ENCODE measurements around the gene TFRC.

GRCh38 chr3:196096382-196096953, 14.6 kb upstream of the TFRC start:
- TF ChIP-seq, protein P1, sequence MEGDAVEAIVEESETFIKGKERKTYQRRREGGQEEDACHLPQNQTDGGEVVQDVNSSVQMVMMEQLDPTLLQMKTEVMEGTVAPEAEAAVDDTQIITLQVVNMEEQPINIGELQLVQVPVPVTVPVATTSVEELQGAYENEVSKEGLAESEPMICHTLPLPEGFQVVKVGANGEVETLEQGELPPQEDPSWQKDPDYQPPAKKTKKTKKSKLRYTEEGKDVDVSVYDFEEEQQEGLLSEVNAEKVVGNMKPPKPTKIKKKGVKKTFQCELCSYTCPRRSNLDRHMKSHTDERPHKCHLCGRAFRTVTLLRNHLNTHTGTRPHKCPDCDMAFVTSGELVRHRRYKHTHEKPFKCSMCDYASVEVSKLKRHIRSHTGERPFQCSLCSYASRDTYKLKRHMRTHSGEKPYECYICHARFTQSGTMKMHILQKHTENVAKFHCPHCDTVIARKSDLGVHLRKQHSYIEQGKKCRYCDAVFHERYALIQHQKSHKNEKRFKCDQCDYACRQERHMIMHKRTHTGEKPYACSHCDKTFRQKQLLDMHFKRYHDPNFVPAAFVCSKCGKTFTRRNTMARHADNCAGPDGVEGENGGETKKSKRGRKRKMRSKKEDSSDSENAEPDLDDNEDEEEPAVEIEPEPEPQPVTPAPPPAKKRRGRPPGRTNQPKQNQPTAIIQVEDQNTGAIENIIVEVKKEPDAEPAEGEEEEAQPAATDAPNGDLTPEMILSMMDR (conservative IDR thresholded peaks at IDR 0.05; ENCODE audit: low read depth in 2 of 2): no peak
- TF ChIP-seq EZH2 (IDR thresholded peaks at IDR 0.05; ENCODE audit: low read depth, unreplicated experiment) (no peak), STAT1 (IDR thresholded peaks at IDR 0.05; ENCODE audit: unreplicated experiment) (no peak), POLR2AphosphoS5 (IDR thresholded peaks at IDR 0.05; ENCODE audit: low read depth) (no peak), ZNF331 (CRISPR knock-in tag; IDR thresholded peaks at IDR 0.05; ENCODE audit: low read depth) (no peak), REST (IDR thresholded peaks at IDR 0.05; ENCODE audit: unreplicated experiment) (no peak), JUNB (IDR thresholded peaks at IDR 0.05; ENCODE audit: unreplicated experiment) (no peak)
